Esophagus squamous epithelium (tissue), 4 donors: ENCODE results near the gene ANKRD40.

Source experiments
- POLR2A ChIP-seq, 4 donors: fragments of 450-650 bp; IDR thresholded peaks; one replicate each; pipeline ENCODE4 v1.6.1; 2017; ENCODE audit warnings: antibody characterized with exemption in 4 of 4, mild to moderate bottlenecking in 4 of 4, moderate library complexity in 3 of 4
- TF ChIP-seq, protein P1 (sequence below), 6 experiments: fragments of 450-650 bp in 4 of 6; fragments of 200-600 bp in 2 of 6; sonication (generic) in 2 of 6; IDR thresholded peaks; one replicate each; pipeline ENCODE4 v1.5.1; 2016 to 2019; ENCODE audit warnings: antibody characterized with exemption in 6 of 6, mild to moderate bottlenecking in 4 of 6, moderate library complexity in 4 of 6

DNA sequence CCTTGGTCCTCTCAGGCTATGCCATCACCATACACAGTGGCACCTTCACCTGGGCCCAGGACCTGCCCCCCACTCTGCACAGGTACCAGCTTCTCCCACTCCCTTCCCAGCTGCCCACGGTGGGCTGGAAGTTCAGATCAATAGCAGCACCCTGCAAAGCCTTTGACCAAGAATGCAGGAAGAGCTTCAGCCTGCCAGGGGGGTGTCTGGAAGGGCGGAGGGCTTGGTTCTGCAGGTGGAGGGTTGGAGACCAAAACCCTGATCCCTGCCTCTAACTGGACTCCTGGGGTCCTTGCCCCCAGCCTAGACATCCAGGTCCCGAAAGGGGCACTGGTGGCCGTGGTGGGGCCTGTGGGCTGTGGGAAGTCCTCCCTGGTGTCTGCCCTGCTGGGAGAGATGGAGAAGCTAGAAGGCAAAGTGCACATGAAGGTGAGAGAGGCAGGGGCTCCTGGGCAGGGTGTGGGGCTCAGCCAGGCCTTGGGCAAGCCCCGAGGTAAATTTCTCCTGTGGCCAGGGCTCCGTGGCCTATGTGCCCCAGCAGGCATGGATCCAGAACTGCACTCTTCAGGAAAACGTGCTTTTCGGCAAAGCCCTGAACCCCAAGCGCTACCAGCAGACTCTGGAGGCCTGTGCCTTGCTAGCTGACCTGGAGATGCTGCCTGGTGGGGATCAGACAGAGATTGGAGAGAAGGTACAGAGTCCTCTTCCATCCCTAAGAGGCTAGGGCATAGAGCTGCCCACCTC, 38.7 kb downstream of the ANKRD40 start:
- TF ChIP-seq POLR2A (IDR thresholded peaks at IDR 0.05) = no peak
- TF ChIP-seq, protein P1, sequence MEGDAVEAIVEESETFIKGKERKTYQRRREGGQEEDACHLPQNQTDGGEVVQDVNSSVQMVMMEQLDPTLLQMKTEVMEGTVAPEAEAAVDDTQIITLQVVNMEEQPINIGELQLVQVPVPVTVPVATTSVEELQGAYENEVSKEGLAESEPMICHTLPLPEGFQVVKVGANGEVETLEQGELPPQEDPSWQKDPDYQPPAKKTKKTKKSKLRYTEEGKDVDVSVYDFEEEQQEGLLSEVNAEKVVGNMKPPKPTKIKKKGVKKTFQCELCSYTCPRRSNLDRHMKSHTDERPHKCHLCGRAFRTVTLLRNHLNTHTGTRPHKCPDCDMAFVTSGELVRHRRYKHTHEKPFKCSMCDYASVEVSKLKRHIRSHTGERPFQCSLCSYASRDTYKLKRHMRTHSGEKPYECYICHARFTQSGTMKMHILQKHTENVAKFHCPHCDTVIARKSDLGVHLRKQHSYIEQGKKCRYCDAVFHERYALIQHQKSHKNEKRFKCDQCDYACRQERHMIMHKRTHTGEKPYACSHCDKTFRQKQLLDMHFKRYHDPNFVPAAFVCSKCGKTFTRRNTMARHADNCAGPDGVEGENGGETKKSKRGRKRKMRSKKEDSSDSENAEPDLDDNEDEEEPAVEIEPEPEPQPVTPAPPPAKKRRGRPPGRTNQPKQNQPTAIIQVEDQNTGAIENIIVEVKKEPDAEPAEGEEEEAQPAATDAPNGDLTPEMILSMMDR (IDR thresholded peaks at IDR 0.05) = no peak
